Transverse colon (tissue), 4 donors: Measurements from ENCODE around the gene EYA2. TPM values are rescaled to one million over a fixed set of nuclear protein-coding genes. Genes with fewer than 3 reads are reported as not detected.

ENCODE experiments used
- DNase-seq: peaks from one replicate; pipeline ENCODE4 v3.0.0-alpha.2; 2019
- H3K27ac ChIP-seq, 4 donors: fragments of 200-600 bp; sonication (generic); 2 replicates each; pipeline ENCODE4 v1.5.1; 2016 to 2018; ENCODE audit warnings: inconsistent platforms in 4 of 4
- H3K27me3 ChIP-seq: fragments of 200-600 bp; sonication (generic); 2 replicates; pipeline ENCODE4 v1.5.1; 2017; ENCODE audit warnings: inconsistent platforms
- H3K36me3 ChIP-seq, 4 donors: fragments of 200-600 bp; sonication (generic); 2 replicates each; pipeline ENCODE4 v1.5.1; 2017 to 2019; ENCODE audit warnings: inconsistent platforms in 4 of 4
- H3K4me1 ChIP-seq, 4 donors: fragments of 200-600 bp; sonication (generic); 2 replicates each; pipeline ENCODE4 v1.5.1; 2017 to 2020; ENCODE audit warnings: inconsistent platforms in 4 of 4
- H3K4me3 ChIP-seq, 4 donors: fragments of 200-600 bp; sonication (generic); 1 replicate in 1 of 4; 2 replicates in 3 of 4; pipeline versions ENCODE4 v1.5.1 to v1.6.1; 2017 to 2019; ENCODE audit warnings: inconsistent platforms in 4 of 4
- H3K9me3 ChIP-seq, 2 donors: fragments of 200-600 bp; sonication (generic); 2 replicates each; pipeline ENCODE4 v1.5.1; 2017 to 2019; ENCODE audit warnings: inconsistent platforms in 2 of 2
- CTCF ChIP-seq, 5 experiments: fragments of 200-600 bp in 3 of 5; fragments of 450-650 bp in 2 of 5; sonication (generic) in 3 of 5; IDR thresholded peaks; 1 replicate in 2 of 5; 2 replicates in 3 of 5; pipeline ENCODE4 v1.5.1; 2016 to 2017; ENCODE audit warnings: antibody characterized with exemption in 5 of 5, inconsistent platforms in 3 of 5, mild to moderate bottlenecking in 2 of 5, moderate library complexity in 1 of 5
- EP300 ChIP-seq: sonication (generic); formaldehyde crosslinking; IDR thresholded peaks from one replicate; pipeline ENCODE4 v1.6.1; 2017; ENCODE audit warnings: antibody characterized with exemption, low read depth
- POLR2A ChIP-seq: fragments of 450-650 bp; IDR thresholded peaks from one replicate; pipeline ENCODE4 v1.6.1; 2016; ENCODE audit warnings: antibody characterized with exemption, mild to moderate bottlenecking, moderate library complexity
- POLR2AphosphoS5 ChIP-seq, 3 donors: sonication (generic); formaldehyde crosslinking; IDR thresholded peaks; one replicate each; pipeline ENCODE4 v1.6.1; 2016; ENCODE audit warnings: antibody characterized with exemption in 3 of 3
- WGBS, 2 donors: methylation state at CpG; one replicate each; pipeline ENCODE4 v1.1.5; 2018; ENCODE audit warnings: low coverage in 1 of 2; 5-methylcytosine and 5-hydroxymethylcytosine counted together
- in situ Hi-C, 4 donors: fragments of 200-750 bp; cut with MboI; loops; one replicate each; pipeline versions ENCODE4 v1.15.0 to v1.15.1; 2017; ENCODE audit warnings: low sequenced_read_pairs in 3 of 4, low pct_ligation_motif_present in 1 of 4, low pct_unique_long_range_greater_than_20kb in 1 of 4
- intact Hi-C: fragments of 100-400 bp; cut with DNase I; formaldehyde crosslinking; loops from one replicate; pipeline ENCODE4 v1.15.1; 2023; ENCODE audit warnings: low total_unique reads
- total RNA-seq, 4 donors: library from RNA; depleted of rRNA; stranded (reverse); fragments of >200 nt; gene quantifications; one replicate each; pipeline ENCODE4 v1.1.0, GENCODE V29; 2016

Gene EYA2
- total RNA-seq, 4 donors from 2014 or later = 4.5 to 17.5 (median 10.9) TPM

GRCh38 chr20:47136782-47137181 lies 242.1 kb downstream of the EYA2 start:
- no peak overlapping the region for H3K27ac ChIP-seq
- WGBS, 2 donors = 82 to 89% methylated on average over 5 to 6 of the region's 6 CpGs
- in situ Hi-C loops (no loop called here), intact Hi-C loops (no loop called here)
- no peak overlapping the region for H3K4me3 ChIP-seq
- no peaks in the 10 kb centered on the region for H3K36me3 ChIP-seq
- no peaks in the 10 kb centered on the region for H3K4me1 ChIP-seq
- no peak for TF ChIP-seq EP300
- no peak for TF ChIP-seq POLR2AphosphoS5 (IDR thresholded peaks at IDR 0.05)
- no peak for TF ChIP-seq POLR2A
- no peak for TF ChIP-seq CTCF (IDR thresholded peaks at IDR 0.05)
- no peaks in the 10 kb centered on the region for H3K27me3 ChIP-seq
- DNase-seq = no peak
- no peaks in the 10 kb centered on the region for H3K9me3 ChIP-seq

- Histone ChIP-seq H3K4me1 (no peaks in the 10 kb centered on the region), H3K9me3 (no peaks in the 10 kb centered on the region), H3K4me3 (no peak overlapping the region), H3K36me3 (no peaks in the 10 kb centered on the region), H3K27ac (no peak overlapping the region), H3K27me3 (no peaks in the 10 kb centered on the region)
- DNase-seq = no peak
- 69 to 83% methylated on average over 3 to 4 of the region's 4 CpGs for WGBS, 2 donors
- in situ Hi-C loops = no loop called here
- TF ChIP-seq POLR2AphosphoS5 (IDR thresholded peaks at IDR 0.05) = no peak
- no peak for TF ChIP-seq POLR2A
- TF ChIP-seq CTCF (IDR thresholded peaks at IDR 0.05) = no peak
- no peak for TF ChIP-seq EP300
- intact Hi-C loops = no loop called here
Measured at GRCh38 chr20:47137231-47137870, 242.7 kb downstream of the EYA2 start.

GRCh38 chr20:47139934-47140535 lies 245.4 kb downstream of the EYA2 start:
- intact Hi-C loops (no loop called here), in situ Hi-C loops (loop anchor here in 1 of 4 donors (10.0 kb wide), 1 partner anchor 375 kb away; no protein-coding TSS in a partner anchor)
- 72 to 79% methylated on average over 4 to 5 of the region's 5 CpGs for WGBS, 2 donors
- Histone ChIP-seq H3K9me3 (no peaks in the 10 kb centered on the region), H3K27ac (no peak overlapping the region), H3K27me3 (no peaks in the 10 kb centered on the region), H3K36me3 (no peaks in the 10 kb centered on the region), H3K4me1 (no peaks in the 10 kb centered on the region), H3K4me3 (no peak overlapping the region)
- DNase-seq = no peak
- TF ChIP-seq CTCF (IDR thresholded peaks at IDR 0.05) = no peak
- TF ChIP-seq EP300 = no peak
- no peak for TF ChIP-seq POLR2AphosphoS5 (IDR thresholded peaks at IDR 0.05)
- TF ChIP-seq POLR2A = no peak

- H3K4me1 ChIP-seq = no peaks in the 10 kb centered on the region
- 96 to 100% methylated on average over 1 to 2 of the region's 2 CpGs for WGBS, 2 donors
- H3K27ac ChIP-seq = no peak overlapping the region
- H3K36me3 ChIP-seq = no peaks in the 10 kb centered on the region
- intact Hi-C loops = no loop called here
- no peaks in the 10 kb centered on the region for H3K27me3 ChIP-seq
- no peaks in the 10 kb centered on the region for H3K9me3 ChIP-seq
- TF ChIP-seq EP300 = no peak
- TF ChIP-seq POLR2A = no peak
- no peak for TF ChIP-seq CTCF (IDR thresholded peaks at IDR 0.05)
- no peak for TF ChIP-seq POLR2AphosphoS5 (IDR thresholded peaks at IDR 0.05)
- DNase-seq = no peak
- H3K4me3 ChIP-seq = no peak overlapping the region
- in situ Hi-C loops = loop anchor here in 1 of 4 donors (10.0 kb wide), 1 partner anchor 377 kb away; no protein-coding TSS in a partner anchor
Measured at GRCh38 chr20:47141350-47141921, 246.8 kb downstream of the EYA2 start.
